HG03457 (cell line): ENCODE measurements around the gene MBD5.

ENCODE experiments used
- ATAC-seq: cut with Tn5 transposase; IDR thresholded peaks from one replicate; pipeline ENCODE4 v1.9.1; 2021; ENCODE audit warnings: moderate number of reproducible peaks; ENCODE audit not compliant: unreplicated experiment

MBD5 gene

GRCh38 chr2:148299616-148300015 is 278.7 kb downstream of the MBD5 start:
- ATAC-seq: no peak

GRCh38 chr2:148300544-148300943 is 279.7 kb downstream of the MBD5 start:
- no peak for ATAC-seq

- no peak for ATAC-seq
Measured at GRCh38 chr2:148301362-148301761, 280.5 kb downstream of the MBD5 start.

GRCh38 chr2:148302526-148302925 is 281.6 kb downstream of the MBD5 start:
- no peak for ATAC-seq

GRCh38 chr2:148303161-148303560 is 282.3 kb downstream of the MBD5 start:
- ATAC-seq: no peak

- no peak for ATAC-seq
Measured at GRCh38 chr2:148305476-148305875, 284.6 kb downstream of the MBD5 start.

GRCh38 chr2:148306027-148306426 is 285.1 kb downstream of the MBD5 start:
- ATAC-seq: no peak

- ATAC-seq: no peak
Measured at GRCh38 chr2:148317598-148317997, 296.7 kb downstream of the MBD5 start.

GRCh38 chr2:148338541-148338940 is 317.6 kb downstream of the MBD5 start:
- no peak for ATAC-seq

GRCh38 chr2:148342086-148342485 is 321.2 kb downstream of the MBD5 start:
- ATAC-seq: no peak

- no peak for ATAC-seq
Measured at GRCh38 chr2:148350199-148350598, 329.3 kb downstream of the MBD5 start.

- no peak for ATAC-seq
Measured at GRCh38 chr2:148351437-148352143, 330.7 kb downstream of the MBD5 start.

- ATAC-seq: no peak
Measured at GRCh38 chr2:148358375-148358774, 337.5 kb downstream of the MBD5 start.

GRCh38 chr2:148360662-148361061 is 339.8 kb downstream of the MBD5 start:
- ATAC-seq: no peak

- ATAC-seq: no peak
Measured at GRCh38 chr2:148362144-148362796, 341.4 kb downstream of the MBD5 start.

- ATAC-seq: no peak
Measured at GRCh38 chr2:148375214-148375613, 354.3 kb downstream of the MBD5 start.

- ATAC-seq: no peak
Measured at GRCh38 chr2:148391324-148391723, 370.4 kb downstream of the MBD5 start.

GRCh38 chr2:148402786-148403185 is 381.9 kb downstream of the MBD5 start:
- ATAC-seq: no peak

- ATAC-seq: no peak
Measured at GRCh38 chr2:148410899-148411298, 390.0 kb downstream of the MBD5 start.

GRCh38 chr2:148416248-148416647 is 395.4 kb downstream of the MBD5 start:
- no peak for ATAC-seq

GRCh38 chr2:148430101-148430500 is 409.2 kb downstream of the MBD5 start:
- ATAC-seq: no peak

GRCh38 chr2:148447877-148448276 is 427.0 kb downstream of the MBD5 start:
- ATAC-seq: no peak

GRCh38 chr2:148450531-148450930 is 429.6 kb downstream of the MBD5 start:
- no peak for ATAC-seq
